Keratinocyte (primary cell): Measurements from ENCODE around the gene PRRC2B. TPM values are rescaled to one million over a fixed set of nuclear protein-coding genes. Genes with fewer than 3 reads are reported as not detected.

Experiments used
- DNase-seq: peaks from one replicate; pipeline ENCODE4 v3.0.0-alpha.2; 2011; ENCODE audit warnings: low read depth, missing footprints, low spot score
- FAIRE-seq: peaks from 2 replicates; lab custom pipeline; 2011; peaks lifted over from hg19 to GRCh38; lab: Jason Lieb, UNC
- H2AFZ ChIP-seq: 2 replicates; pipeline ENCODE4 v1.6.0; 2012; ENCODE audit warnings: low read length, control low read depth, inconsistent platforms; ENCODE audit not compliant: control insufficient read depth
- H3K27ac ChIP-seq: 2 replicates; pipeline ENCODE4 v1.5.1; 2011; ENCODE audit warnings: low read length; ENCODE audit not compliant: control insufficient read depth, insufficient read depth
- H3K27me3 ChIP-seq: 3 replicates; pipeline ENCODE4 v1.6.0; 2011; ENCODE audit warnings: low read length; ENCODE audit not compliant: control insufficient read depth, insufficient read depth; ENCODE audit errors: extremely low read depth
- H3K36me3 ChIP-seq, 2 experiments: 2 replicates in 1 of 2; 3 replicates in 1 of 2; pipeline ENCODE4 v1.5.1; 2011; ENCODE audit warnings: low read length in 2 of 2, mild to moderate bottlenecking in 1 of 2; ENCODE audit not compliant: control insufficient read depth in 2 of 2, insufficient read depth in 2 of 2; ENCODE audit errors: extremely low read depth in 1 of 2
- H3K4me1 ChIP-seq: 3 replicates; pipeline ENCODE4 v1.5.1; 2011; ENCODE audit warnings: low read length; ENCODE audit not compliant: control insufficient read depth, insufficient read depth; ENCODE audit errors: extremely low read depth
- H3K4me2 ChIP-seq: 3 replicates; pipeline ENCODE4 v1.6.0; 2011; ENCODE audit warnings: low read depth, low read length; ENCODE audit not compliant: control insufficient read depth, insufficient read depth; ENCODE audit errors: extremely low read depth
- H3K4me3 ChIP-seq, 3 experiments: fragments of 200-600 bp in 1 of 3; sonication (generic) in 1 of 3; 2 replicates in 2 of 3; 3 replicates in 1 of 3; pipeline ENCODE4 v1.5.1; 2011 to 2016; ENCODE audit warnings: low read length in 3 of 3, mild to moderate bottlenecking in 3 of 3, control low read depth in 2 of 3, inconsistent platforms in 1 of 3, low read depth in 1 of 3, mixed read lengths in 1 of 3, mixed run types in 1 of 3, moderate library complexity in 1 of 3; ENCODE audit not compliant: control insufficient read depth in 2 of 3, insufficient read depth in 2 of 3; ENCODE audit errors: extremely low read depth in 1 of 3
- H3K79me2 ChIP-seq: 2 replicates; pipeline ENCODE4 v1.6.0; 2012; ENCODE audit warnings: low read length; ENCODE audit not compliant: control insufficient read depth, insufficient read depth
- H3K9ac ChIP-seq: 3 replicates; pipeline ENCODE4 v1.6.0; 2011; ENCODE audit warnings: low read length; ENCODE audit not compliant: control insufficient read depth, insufficient read depth; ENCODE audit errors: extremely low read depth
- H3K9me1 ChIP-seq: 3 replicates; pipeline ENCODE4 v1.6.0; 2011; ENCODE audit warnings: low read length; ENCODE audit not compliant: control insufficient read depth, insufficient read depth; ENCODE audit errors: extremely low read depth
- H3K9me3 ChIP-seq: 2 replicates; pipeline ENCODE4 v1.5.1; 2012; ENCODE audit warnings: low read depth, low read length; ENCODE audit not compliant: control insufficient read depth
- H4K20me1 ChIP-seq: 3 replicates; pipeline ENCODE4 v1.6.0; 2011; ENCODE audit warnings: low read length; ENCODE audit not compliant: control insufficient read depth, insufficient read depth; ENCODE audit errors: extremely low read depth
- EZH2 ChIP-seq: IDR thresholded peaks from one replicate; pipeline ENCODE4 v1.6.1; 2012; ENCODE audit warnings: inconsistent platforms, mild to moderate bottlenecking, low read length, moderate library complexity
- dilution Hi-C: fragments of 300-500 bp; cut with MboI; formaldehyde crosslinking; loops from one replicate; pipeline ENCODE4 v1.7.0; 2020; ENCODE audit warnings: low sequenced_read_pairs; ENCODE audit not compliant: extremely low pct_ligation_motif_present
- polyA plus RNA-seq, 5 experiments: library from polyadenylated mRNA; depleted of rRNA in 3 of 5; stranded (reverse) in 3 of 5; stranded (forward) in 1 of 5; unstranded in 1 of 5; fragments of >200 nt; gene quantifications; 1 replicate in 1 of 5; 2 replicates in 3 of 5; 3 replicates in 1 of 5; pipeline versions ENCODE4 v1.2.1 to v1.2.3, GENCODE V29; 2011 to 2012; ENCODE audit warnings: missing spikeins in 2 of 5, low read depth in 1 of 5, low replicate concordance in 1 of 5
- TF ChIP-seq, protein P1 (sequence below), 3 experiments: IDR thresholded peaks in 1 of 3; conservative IDR thresholded peaks in 1 of 3; optimal IDR thresholded peaks in 1 of 3; 2 replicates in 2 of 3; 3 replicates in 1 of 3; pipeline versions ENCODE3 to v1.5.1; 2011; ENCODE audit warnings: low read length in 3 of 3, mild to moderate bottlenecking in 3 of 3, moderate library complexity in 2 of 3, control low read depth in 1 of 3, inconsistent platforms in 1 of 3; ENCODE audit not compliant: insufficient read depth in 2 of 3; ENCODE audit errors: extremely low read depth in 1 of 3

Gene PRRC2B
- polyA plus RNA-seq, 1 donor (not counting 4 experiments of a cell fraction or from before 2014, with no cell fraction given) = 20.8 TPM

DNA sequence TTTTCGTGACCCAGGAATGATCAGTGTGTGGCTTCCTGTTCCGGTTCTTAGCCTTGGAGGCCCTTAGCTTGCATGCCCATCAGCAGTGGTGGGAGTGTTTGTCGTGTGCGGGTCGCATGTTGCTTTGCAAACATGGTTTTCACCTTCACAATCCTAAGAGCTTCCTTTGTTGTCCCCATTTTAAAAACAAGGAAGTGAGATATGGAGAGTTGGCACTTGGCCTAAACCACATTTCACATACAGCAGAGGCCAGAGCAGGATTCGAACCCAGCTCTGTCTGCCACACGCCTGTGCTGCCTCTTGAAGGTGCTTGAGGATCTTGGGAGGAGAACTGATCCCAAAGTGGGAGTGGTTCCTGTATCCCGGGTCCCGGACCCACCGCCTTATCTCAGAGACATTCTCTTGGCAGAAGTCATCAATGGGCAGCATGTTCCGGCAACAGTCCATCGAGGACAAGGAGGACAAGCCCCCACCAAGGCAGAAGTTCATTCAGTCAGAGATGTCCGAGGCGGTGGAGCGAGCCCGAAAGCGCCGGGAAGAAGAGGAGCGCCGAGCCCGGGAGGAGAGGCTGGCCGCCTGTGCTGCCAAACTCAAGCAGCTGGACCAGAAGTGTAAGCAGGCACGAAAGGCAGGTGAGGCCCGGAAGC, 70.6 kb downstream of the PRRC2B start:
- dilution Hi-C loops = no loop called here
- H3K27ac ChIP-seq = no peak overlapping the region
- H3K4me1 ChIP-seq = no peaks in the 10 kb centered on the region
- peaks cover 26% of the 10 kb centered on the region for H3K79me2 ChIP-seq
- peaks cover 45 to 58% of the 10 kb centered on the region in 2 experiments for H3K36me3 ChIP-seq
- no peak overlapping the region for H3K9ac ChIP-seq
- no peak overlapping the region for H3K4me3 ChIP-seq
- TF ChIP-seq, protein P1, sequence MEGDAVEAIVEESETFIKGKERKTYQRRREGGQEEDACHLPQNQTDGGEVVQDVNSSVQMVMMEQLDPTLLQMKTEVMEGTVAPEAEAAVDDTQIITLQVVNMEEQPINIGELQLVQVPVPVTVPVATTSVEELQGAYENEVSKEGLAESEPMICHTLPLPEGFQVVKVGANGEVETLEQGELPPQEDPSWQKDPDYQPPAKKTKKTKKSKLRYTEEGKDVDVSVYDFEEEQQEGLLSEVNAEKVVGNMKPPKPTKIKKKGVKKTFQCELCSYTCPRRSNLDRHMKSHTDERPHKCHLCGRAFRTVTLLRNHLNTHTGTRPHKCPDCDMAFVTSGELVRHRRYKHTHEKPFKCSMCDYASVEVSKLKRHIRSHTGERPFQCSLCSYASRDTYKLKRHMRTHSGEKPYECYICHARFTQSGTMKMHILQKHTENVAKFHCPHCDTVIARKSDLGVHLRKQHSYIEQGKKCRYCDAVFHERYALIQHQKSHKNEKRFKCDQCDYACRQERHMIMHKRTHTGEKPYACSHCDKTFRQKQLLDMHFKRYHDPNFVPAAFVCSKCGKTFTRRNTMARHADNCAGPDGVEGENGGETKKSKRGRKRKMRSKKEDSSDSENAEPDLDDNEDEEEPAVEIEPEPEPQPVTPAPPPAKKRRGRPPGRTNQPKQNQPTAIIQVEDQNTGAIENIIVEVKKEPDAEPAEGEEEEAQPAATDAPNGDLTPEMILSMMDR (optimal IDR thresholded peaks at IDR 0.05 in 1 of 3, IDR thresholded peaks at IDR 0.05 in 1 of 3, conservative IDR thresholded peaks at IDR 0.05 in 1 of 3; ENCODE audit: extremely low read depth in 1 of 3, insufficient read depth in 2 of 3, low read length in 3 of 3) = no peak
- TF ChIP-seq EZH2 = no peak
- H3K9me1 ChIP-seq = no peaks in the 10 kb centered on the region
- FAIRE-seq = no peak
- H2AFZ ChIP-seq = no peak overlapping the region
- no peaks in the 10 kb centered on the region for H4K20me1 ChIP-seq
- H3K27me3 ChIP-seq = no peaks in the 10 kb centered on the region
- DNase-seq = no peak
- no peaks in the 10 kb centered on the region for H3K9me3 ChIP-seq
- H3K4me2 ChIP-seq = no peak overlapping the region

DNA sequence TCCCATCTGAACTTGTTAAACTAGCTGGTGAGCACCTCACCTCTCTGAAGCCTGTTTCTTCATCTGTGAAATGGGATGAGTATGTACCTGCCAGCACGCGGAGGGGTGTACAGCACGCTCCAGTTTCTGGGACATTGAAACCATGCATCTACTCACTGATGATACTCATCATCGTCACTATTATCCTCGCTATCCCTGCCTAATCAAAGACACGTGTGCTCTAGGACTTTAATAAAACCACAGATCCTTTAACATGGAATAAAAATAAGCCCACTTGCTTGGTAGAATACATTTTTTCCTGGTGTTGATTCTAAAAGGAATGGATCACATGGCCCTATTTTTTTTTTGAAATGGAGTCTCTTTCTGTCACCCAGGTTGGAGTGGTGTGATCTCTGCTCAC, 71.5 kb downstream of the PRRC2B start:
- H3K4me3 ChIP-seq = no peak overlapping the region
- no peak overlapping the region for H3K27ac ChIP-seq
- FAIRE-seq (no peak), DNase-seq (no peak)
- no peaks in the 10 kb centered on the region for H3K4me1 ChIP-seq
- no peaks in the 10 kb centered on the region for H3K9me1 ChIP-seq
- no peaks in the 10 kb centered on the region for H3K27me3 ChIP-seq
- H4K20me1 ChIP-seq = peaks cover 2% of the 10 kb centered on the region
- H3K4me2 ChIP-seq = no peak overlapping the region
- TF ChIP-seq EZH2 = no peak
- TF ChIP-seq, protein P1 (optimal IDR thresholded peaks at IDR 0.05 in 1 of 3, IDR thresholded peaks at IDR 0.05 in 1 of 3, conservative IDR thresholded peaks at IDR 0.05 in 1 of 3; ENCODE audit: extremely low read depth in 1 of 3, insufficient read depth in 2 of 3, low read length in 3 of 3) = no peak
- H3K9me3 ChIP-seq = no peaks in the 10 kb centered on the region
- peaks cover 45 to 63% of the 10 kb centered on the region in 2 experiments for H3K36me3 ChIP-seq
- dilution Hi-C loops = no loop called here
- no peak overlapping the region for H3K9ac ChIP-seq
- no peak overlapping the region for H2AFZ ChIP-seq
- peaks cover 33% of the 10 kb centered on the region for H3K79me2 ChIP-seq
